Mucosa of gallbladder (tissue), 1 donor: Measurements from ENCODE around the gene SSTR4. TPM values are rescaled to one million over a fixed set of nuclear protein-coding genes. Genes with fewer than 3 reads are reported as not detected.

Experiments used
- DNase-seq: peaks from one replicate; pipeline ENCODE4 v3.0.0-alpha.2; 2020; ENCODE audit warnings: low spot score
- total RNA-seq: library from RNA; stranded (reverse); gene quantifications from one replicate; pipeline ENCODE4 v1.2.1, GENCODE V29; 2021
- donor health status: DM: no; HTN: no; CAD: no.

The SSTR4 gene
- total RNA-seq, 1 donor from 2014 or later: not detected

- DNase-seq: no peak
These were observed 30.4 kb downstream of the SSTR4 start for GRCh38 chr20:23065266-23066201.

DNA sequence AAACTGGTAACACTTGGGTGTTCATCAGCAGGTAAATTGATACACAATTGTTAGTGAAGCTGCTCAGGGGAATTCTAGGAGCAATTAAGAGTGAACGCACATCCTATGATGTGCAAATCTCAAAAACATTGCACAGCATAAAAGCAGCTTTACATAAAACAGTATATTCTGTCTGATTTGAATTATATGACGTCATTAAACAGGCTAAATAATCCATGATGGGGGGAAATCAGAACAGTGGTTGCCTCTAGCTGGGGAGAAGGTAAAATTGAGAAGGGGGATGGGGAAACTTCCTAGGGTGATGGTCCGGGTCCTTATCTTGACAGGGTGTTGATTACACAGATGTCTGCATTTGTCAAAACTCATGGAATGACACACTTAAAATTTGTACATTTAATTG, 31.7 kb downstream of the SSTR4 start:
- DNase-seq: no peak

DNA sequence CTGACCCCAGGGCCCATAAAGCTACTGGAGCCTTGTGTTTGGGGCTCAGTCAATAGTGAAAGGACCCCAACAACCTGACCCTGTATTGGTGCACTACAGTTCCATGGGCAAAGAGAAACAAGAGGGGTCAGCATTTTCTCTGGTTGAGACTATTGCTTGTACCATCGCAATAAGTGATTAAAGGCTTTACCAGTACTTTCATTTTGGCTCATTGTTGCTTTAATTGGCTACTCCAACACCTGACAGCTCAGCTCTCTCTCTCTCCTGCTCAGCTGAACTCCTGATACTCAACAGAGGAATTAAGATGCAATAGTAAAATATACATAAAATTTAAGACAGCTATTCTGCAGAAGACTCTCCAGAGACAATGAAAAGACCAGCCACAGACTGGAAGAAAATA, 33.2 kb downstream of the SSTR4 start:
- DNase-seq: no peak

- no peak for DNase-seq
These were observed 34.0 kb downstream of the SSTR4 start for GRCh38 chr20:23069108-23069507.

DNA sequence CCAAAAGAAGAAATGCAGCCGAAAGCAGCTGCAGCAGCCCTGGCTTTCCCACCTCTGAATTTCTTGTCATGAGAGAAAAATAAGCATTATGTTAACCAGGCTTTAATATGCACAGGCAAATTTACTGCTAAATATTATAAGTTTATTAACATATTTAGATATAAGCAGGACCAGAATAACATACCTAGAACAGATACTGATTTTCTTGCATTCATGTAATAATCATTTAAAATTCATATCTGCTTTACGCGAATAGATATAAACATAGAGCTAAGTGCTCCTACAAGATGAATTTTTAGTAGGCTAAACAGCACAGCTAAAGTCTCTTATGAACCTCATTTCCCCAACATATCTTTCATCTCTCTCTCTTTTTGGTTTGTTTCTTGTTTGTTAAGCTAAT, 36.3 kb downstream of the SSTR4 start:
- no peak for DNase-seq

- DNase-seq: no peak
These were observed 36.9 kb downstream of the SSTR4 start for GRCh38 chr20:23071996-23072395.

DNA sequence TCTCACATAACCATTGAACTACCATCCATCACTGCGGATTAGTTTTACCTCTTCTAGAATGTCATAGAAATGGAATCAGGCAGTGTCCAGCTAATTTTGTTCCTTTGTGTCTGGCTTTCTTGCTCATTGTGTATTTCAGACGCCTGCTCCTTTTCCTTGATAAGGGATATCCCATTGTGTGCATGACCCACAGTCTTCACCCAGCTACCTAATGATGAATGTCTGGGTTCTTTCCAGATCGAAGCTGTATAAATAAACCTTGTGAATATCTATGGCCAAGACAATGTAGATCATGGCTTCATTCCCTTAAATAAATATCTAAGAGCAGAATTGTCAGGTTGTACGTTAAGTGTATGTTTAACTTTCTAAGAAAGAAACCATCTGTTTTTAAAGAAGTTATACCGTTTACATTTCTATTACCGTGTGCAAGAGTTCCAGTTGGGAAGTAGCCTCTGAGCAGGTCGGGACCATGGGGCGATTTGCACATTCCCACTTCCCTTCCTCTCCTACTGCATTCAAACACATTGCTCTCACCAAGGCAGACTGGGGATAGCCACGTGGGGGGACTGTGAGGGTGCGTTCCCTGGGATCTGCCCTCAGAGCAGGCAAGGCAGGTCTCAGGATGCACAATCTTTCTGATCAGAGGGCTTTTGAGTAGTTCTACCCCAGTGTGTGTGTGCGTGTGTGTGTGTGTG, 37.9 kb downstream of the SSTR4 start:
- no peak for DNase-seq

DNA sequence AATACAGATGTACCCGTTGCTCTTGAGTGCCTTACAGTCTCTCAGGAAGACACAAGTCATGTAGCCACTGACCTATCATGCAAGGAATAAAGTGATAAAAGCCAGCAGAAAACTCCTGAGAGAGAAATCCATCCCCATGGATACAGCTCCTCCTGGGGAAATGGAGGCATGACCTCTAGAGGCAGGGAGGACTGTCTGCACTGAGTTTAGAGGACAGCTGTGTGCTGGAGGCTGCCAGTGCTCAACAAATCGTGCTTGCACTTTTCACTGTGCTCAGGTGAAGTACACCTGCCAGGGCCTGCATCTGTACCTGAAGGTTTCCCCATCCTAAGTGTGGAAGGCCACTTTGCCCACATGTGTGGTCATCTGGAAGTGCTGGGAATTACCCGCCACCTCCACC, 38.9 kb downstream of the SSTR4 start:
- no peak for DNase-seq

GRCh38 chr20:23077277-23077676, 42.2 kb downstream of the SSTR4 start:
- DNase-seq: no peak

DNA sequence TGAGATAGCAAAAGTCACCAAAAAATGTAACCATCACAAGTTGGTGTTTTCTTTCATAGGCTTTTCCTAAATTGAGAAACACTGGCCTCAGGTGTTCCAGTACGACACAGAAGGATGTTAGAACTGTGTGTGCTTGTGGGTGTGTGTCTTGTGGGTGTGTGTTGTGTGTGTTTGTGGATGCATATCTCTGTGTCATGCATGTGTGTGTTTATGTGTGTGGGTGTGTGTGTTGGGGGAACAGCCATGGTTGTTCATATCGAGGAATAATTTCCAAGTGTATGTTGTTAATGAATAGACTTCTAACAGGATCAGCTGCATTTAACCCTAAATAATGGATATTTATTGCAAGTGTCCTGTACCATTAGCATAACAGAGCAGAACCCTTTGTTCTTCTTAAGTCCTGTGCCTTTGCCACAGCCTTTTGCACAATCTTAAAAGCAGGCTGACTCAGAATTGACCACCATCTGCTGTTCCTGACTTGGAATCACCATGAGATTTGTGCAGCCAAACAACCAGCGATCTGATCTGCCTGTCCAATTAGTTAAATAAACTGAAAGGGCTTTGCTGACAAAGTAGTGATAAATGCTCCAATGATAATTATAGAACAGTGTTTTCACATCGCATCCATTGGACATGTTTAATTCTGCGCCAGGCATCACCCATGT, 43.4 kb downstream of the SSTR4 start:
- no peak for DNase-seq

- no peak for DNase-seq
These were observed 43.9 kb downstream of the SSTR4 start for GRCh38 chr20:23079016-23079351.

- DNase-seq: no peak
These were observed 44.8 kb downstream of the SSTR4 start for GRCh38 chr20:23079926-23080325.

- no peak for DNase-seq
These were observed 45.4 kb downstream of the SSTR4 start for GRCh38 chr20:23080521-23080920.

- DNase-seq: no peak
These were observed 46.2 kb downstream of the SSTR4 start for GRCh38 chr20:23081263-23081819.

DNA sequence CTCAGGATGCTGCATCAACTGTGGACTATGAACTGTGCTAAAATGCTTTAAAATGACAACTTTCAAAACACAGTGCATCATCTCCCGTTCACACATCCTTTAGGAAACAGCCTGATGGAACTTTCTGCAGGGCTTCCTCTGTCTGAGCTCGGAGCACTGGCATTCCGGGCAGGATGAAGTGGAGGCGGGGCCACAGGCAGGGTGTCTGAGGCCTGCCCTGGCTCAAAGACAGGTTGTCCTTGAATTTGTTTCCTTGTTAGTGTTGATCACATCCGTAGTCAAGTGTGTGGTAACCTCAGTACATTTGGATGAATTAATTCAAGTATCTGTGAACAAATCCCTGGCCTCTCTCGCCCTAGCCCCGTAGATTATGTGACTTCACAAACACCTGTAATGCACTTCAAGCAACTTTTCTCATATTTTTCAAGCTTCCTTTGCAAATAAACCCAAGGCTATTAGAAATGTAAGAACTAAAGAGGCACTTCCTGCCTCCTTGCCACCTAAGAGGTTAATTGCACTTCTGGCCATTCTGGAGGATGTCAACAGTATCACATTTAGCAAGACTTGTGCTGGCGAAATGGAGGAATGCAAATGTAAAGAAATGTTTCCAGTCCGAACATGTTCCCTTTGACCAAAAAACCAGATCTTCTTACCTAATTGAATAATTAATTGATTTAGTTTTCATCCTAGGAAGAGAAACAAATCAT, 47.9 kb downstream of the SSTR4 start:
- peak; percentile 47 for DNase-seq

- DNase-seq: no peak
These were observed 48.6 kb downstream of the SSTR4 start for GRCh38 chr20:23083553-23084220.

GRCh38 chr20:23084282-23084844, 49.3 kb downstream of the SSTR4 start:
- DNase-seq: no peak

- DNase-seq: no peak
These were observed 49.8 kb downstream of the SSTR4 start for GRCh38 chr20:23084845-23085365.

DNA sequence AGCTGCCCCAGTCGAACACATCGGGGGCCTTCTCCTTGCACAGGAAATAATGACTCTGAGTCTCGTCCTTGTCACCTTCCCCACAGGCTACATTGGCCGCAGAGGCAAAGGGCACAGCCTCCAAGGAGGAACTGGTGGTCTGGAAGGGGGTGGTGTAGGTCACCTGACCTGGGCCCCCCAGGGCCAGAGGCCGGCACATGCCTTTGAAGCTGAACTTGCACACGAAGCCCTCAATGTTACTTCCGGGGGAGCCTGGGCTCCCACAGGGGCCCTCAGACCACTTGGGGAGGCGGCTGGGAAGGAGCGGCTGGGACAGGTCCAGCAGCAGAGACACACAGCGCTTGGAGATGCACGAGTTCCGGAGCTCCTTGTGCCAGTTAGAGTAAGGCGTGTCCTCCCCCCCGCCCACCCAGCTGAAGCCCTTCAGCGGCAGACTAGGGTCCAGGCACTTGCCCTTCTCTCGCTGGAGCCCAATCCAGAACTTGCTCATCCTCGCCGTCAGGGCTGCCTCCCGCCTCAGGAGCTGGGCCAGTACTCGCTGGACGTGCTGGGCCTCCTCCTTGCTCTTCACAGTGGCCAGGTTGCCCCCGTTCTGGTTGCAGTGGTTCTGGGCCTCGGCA, 50.4 kb downstream of the SSTR4 start:
- no peak for DNase-seq

- peak; percentile 25 for DNase-seq
These were observed 51.0 kb downstream of the SSTR4 start, which contains the start of gene CD93 for GRCh38 chr20:23086056-23086566. Gene CD93 (minus strand): TSS chr20:23086324. CDS start chr20:23086192, 132 bp downstream.
